Neural progenitor cell (in vitro differentiated cells): ENCODE results near the gene CDH12. TPM values are rescaled to one million over a fixed set of nuclear protein-coding genes. Genes with fewer than 3 reads are reported as not detected.

Experiments used
- DNase-seq: peaks from one replicate; pipeline ENCODE4 v3.0.0-alpha.2; 2016; ENCODE audit warnings: low spot score
- H2AFZ ChIP-seq: fragments of 200-600 bp; sonication (generic); replicated peaks from 2 replicates; pipeline ENCODE4 v1.6.1; 2016; ENCODE audit warnings: antibody characterized with exemption
- H3F3A ChIP-seq: fragments of 200-600 bp; sonication (generic); 2 replicates; pipeline ENCODE4 v1.6.1; 2016; ENCODE audit warnings: antibody characterized with exemption, low read depth
- H3K27ac ChIP-seq: fragments of 200-600 bp; sonication (generic); 2 replicates; pipeline ENCODE4 v1.5.1; 2016; ENCODE audit warnings: mild to moderate bottlenecking
- H3K27me3 ChIP-seq: fragments of 200-600 bp; sonication (generic); 2 replicates; pipeline ENCODE4 v1.6.1; 2016; ENCODE audit warnings: mild to moderate bottlenecking, moderate library complexity
- H3K36me3 ChIP-seq: fragments of 200-600 bp; sonication (generic); 2 replicates; pipeline ENCODE4 v1.5.1; 2016
- H3K4me1 ChIP-seq: fragments of 200-600 bp; sonication (generic); 2 replicates; pipeline ENCODE4 v1.6.1; 2016; ENCODE audit warnings: mixed run types
- H3K4me2 ChIP-seq: fragments of 200-600 bp; sonication (generic); 2 replicates; pipeline ENCODE4 v1.6.1; 2016
- H3K4me3 ChIP-seq: fragments of 200-600 bp; sonication (generic); 2 replicates; pipeline ENCODE4 v1.5.1; 2016
- H3K79me2 ChIP-seq: fragments of 200-600 bp; sonication (generic); 2 replicates; pipeline ENCODE4 v1.6.1; 2016; ENCODE audit warnings: low read depth
- H3K9ac ChIP-seq: fragments of 200-600 bp; sonication (generic); 2 replicates; pipeline ENCODE4 v1.6.1; 2016
- H3K9me3 ChIP-seq: fragments of 200-600 bp; sonication (generic); 2 replicates; pipeline ENCODE4 v1.5.1; 2016; ENCODE audit warnings: low read depth
- H4K20me1 ChIP-seq: fragments of 200-600 bp; sonication (generic); 2 replicates; pipeline ENCODE4 v1.6.1; 2016; ENCODE audit warnings: low read depth
- H3K27ac Mint-ChIP-seq: 3 replicates; pipeline ENCODE4 v1.8.0; 2021; ENCODE audit warnings: mixed read lengths
- H3K27me3 Mint-ChIP-seq: 2 replicates; pipeline ENCODE4 v1.8.0; 2022; ENCODE audit warnings: low read depth, mild to moderate bottlenecking, inconsistent platforms, moderate library complexity, mixed read lengths; ENCODE audit not compliant: insufficient read depth
- H3K36me3 Mint-ChIP-seq: 3 replicates; pipeline ENCODE4 v1.8.0; 2021; ENCODE audit warnings: mixed read lengths
- H3K4me1 Mint-ChIP-seq: 3 replicates; pipeline ENCODE4 v1.8.0; 2021; ENCODE audit warnings: mixed read lengths
- H3K4me3 Mint-ChIP-seq: 3 replicates; pipeline ENCODE4 v1.8.0; 2021; ENCODE audit warnings: mild to moderate bottlenecking, moderate library complexity, mixed read lengths
- H3K9me3 Mint-ChIP-seq: 3 replicates; pipeline ENCODE4 v1.8.0; 2020; ENCODE audit warnings: mixed read lengths
- CTCF ChIP-seq: fragments of 200-600 bp; sonication (generic); IDR thresholded peaks from 2 replicates; pipeline ENCODE4 v1.5.1; 2017; ENCODE audit warnings: antibody characterized with exemption, mild to moderate bottlenecking
- EZH2 ChIP-seq: fragments of 200-600 bp; sonication (generic); IDR thresholded peaks from 2 replicates; pipeline ENCODE4 v1.6.1; 2017; ENCODE audit warnings: antibody characterized with exemption, mild to moderate bottlenecking, moderate library complexity
- EZH2phosphoT487 ChIP-seq: fragments of 200-600 bp; sonication (generic); IDR thresholded peaks from 2 replicates; pipeline ENCODE4 v1.6.1; 2017; ENCODE audit warnings: antibody characterized with exemption
- total RNA-seq: library from RNA; depleted of rRNA; stranded (reverse); fragments of >200 nt; gene quantifications from 2 replicates; pipeline ENCODE4 v1.2.3, GENCODE V29; 2015; ENCODE audit warnings: low replicate concordance

The CDH12 gene
- total RNA-seq, 1 donor from 2014 or later, result not detected

- Histone ChIP-seq H3K79me2 (no peaks in the 10 kb centered on the region), H3K4me3 (no peak overlapping the region), H4K20me1 (no peaks in the 10 kb centered on the region), H3K4me1 (no peaks in the 10 kb centered on the region), H3K36me3 (no peaks in the 10 kb centered on the region), H3F3A (no peaks in the 10 kb centered on the region), H3K27ac (no peak overlapping the region), H3K9ac (no peak overlapping the region), H3K4me2 (no peak overlapping the region), H3K9me3 (no peaks in the 10 kb centered on the region), H3K27me3 (no peaks in the 10 kb centered on the region), H2AFZ (no peak overlapping the region)
- no peaks in the 10 kb centered on the region for H3K9me3 Mint-ChIP-seq
- H3K36me3 Mint-ChIP-seq, result no peaks in the 10 kb centered on the region
- H3K27me3 Mint-ChIP-seq, result no peaks in the 10 kb centered on the region
- no peaks in the 10 kb centered on the region for H3K4me1 Mint-ChIP-seq
- no peak overlapping the region for H3K4me3 Mint-ChIP-seq
- TF ChIP-seq CTCF, result no peak
- TF ChIP-seq EZH2, result no peak
- TF ChIP-seq EZH2phosphoT487, result no peak
- no peak overlapping the region for H3K27ac Mint-ChIP-seq
- no peak for DNase-seq
Observed at GRCh38 chr5:22102823-22103359, 750.3 kb downstream of the CDH12 start.

- H3K27me3 Mint-ChIP-seq, result peaks cover 2% of the 10 kb centered on the region
- TF ChIP-seq CTCF, result no peak
- no peak for TF ChIP-seq EZH2phosphoT487
- TF ChIP-seq EZH2, result no peak
- no peaks in the 10 kb centered on the region for H3K9me3 Mint-ChIP-seq
- H3K27ac Mint-ChIP-seq, result no peak overlapping the region
- no peaks in the 10 kb centered on the region for H3K36me3 ChIP-seq
- H3K9ac ChIP-seq, result no peak overlapping the region
- no peak overlapping the region for H3K27ac ChIP-seq
- H3K4me1 ChIP-seq, result no peaks in the 10 kb centered on the region
- no peaks in the 10 kb centered on the region for H3K79me2 ChIP-seq
- no peaks in the 10 kb centered on the region for H3K9me3 ChIP-seq
- H4K20me1 ChIP-seq, result no peaks in the 10 kb centered on the region
- H2AFZ ChIP-seq, result no peak overlapping the region
- H3F3A ChIP-seq, result no peaks in the 10 kb centered on the region
- H3K4me3 Mint-ChIP-seq, result no peak overlapping the region
- no peak overlapping the region for H3K4me2 ChIP-seq
- no peaks in the 10 kb centered on the region for H3K36me3 Mint-ChIP-seq
- H3K4me1 Mint-ChIP-seq, result peaks cover 5% of the 10 kb centered on the region
- DNase-seq, result no peak
- no peaks in the 10 kb centered on the region for H3K27me3 ChIP-seq
- no peak overlapping the region for H3K4me3 ChIP-seq
Observed at GRCh38 chr5:22088517-22088916, 764.6 kb downstream of the CDH12 start.

- Mint-ChIP-seq H3K27me3 (no peaks in the 10 kb centered on the region), H3K27ac (no peak overlapping the region), H3K4me3 (no peak overlapping the region), H3K4me1 (no peaks in the 10 kb centered on the region), H3K9me3 (no peaks in the 10 kb centered on the region), H3K36me3 (no peaks in the 10 kb centered on the region)
- TF ChIP-seq CTCF, result no peak
- TF ChIP-seq EZH2, result no peak
- no peak for TF ChIP-seq EZH2phosphoT487
- H3K27me3 ChIP-seq, result no peaks in the 10 kb centered on the region
- H3K4me2 ChIP-seq, result no peak overlapping the region
- H2AFZ ChIP-seq, result no peak overlapping the region
- H3K4me1 ChIP-seq, result no peaks in the 10 kb centered on the region
- H3K9me3 ChIP-seq, result no peaks in the 10 kb centered on the region
- no peak for DNase-seq
- H3K36me3 ChIP-seq, result no peaks in the 10 kb centered on the region
- no peaks in the 10 kb centered on the region for H4K20me1 ChIP-seq
- H3K27ac ChIP-seq, result no peak overlapping the region
- no peaks in the 10 kb centered on the region for H3K79me2 ChIP-seq
- H3K4me3 ChIP-seq, result no peak overlapping the region
- H3K9ac ChIP-seq, result no peak overlapping the region
- no peaks in the 10 kb centered on the region for H3F3A ChIP-seq
Observed at GRCh38 chr5:22079566-22079965, 773.6 kb downstream of the CDH12 start.
